Measurements from ENCODE around the gene RCN1. TPM values are rescaled to one million over a fixed set of nuclear protein-coding genes. Genes with fewer than 3 reads are reported as not detected.

Gene RCN1
- total and polyA plus RNA-seq, 9 of the 15 experiments (the other 6 are each of a cell fraction or from before 2014, with no cell fraction given) = 2.1 to 8.7 (median 7.2) TPM

DNA sequence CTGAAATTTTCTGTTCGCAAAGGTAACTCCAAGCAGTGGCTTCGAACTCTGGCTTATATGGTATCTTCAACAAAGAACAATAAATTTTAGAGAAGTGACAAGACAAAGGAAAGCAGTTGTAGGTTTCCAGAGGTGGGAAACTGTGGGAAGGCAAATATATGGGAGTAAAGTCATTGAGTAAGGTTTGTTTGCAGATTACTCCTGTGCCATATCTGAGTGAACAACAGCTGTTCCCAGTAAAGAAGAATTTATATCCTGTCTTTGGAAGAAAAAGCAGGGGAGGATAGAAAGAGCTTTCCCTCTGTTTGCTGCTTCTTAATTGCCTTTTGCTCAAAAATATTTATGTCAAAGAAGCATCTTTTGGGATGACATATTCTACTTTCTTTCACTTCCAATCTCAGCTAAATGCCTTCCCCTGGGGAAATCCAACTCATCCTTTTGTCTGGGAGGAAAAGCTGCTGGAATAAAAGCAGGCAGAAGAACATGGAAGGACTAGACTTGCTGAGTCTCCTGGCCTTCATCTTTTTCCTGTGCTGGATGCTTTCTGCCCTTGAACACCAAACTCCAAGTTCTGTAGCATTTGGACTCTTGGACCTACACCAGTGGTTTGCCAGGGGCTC, 10.4 kb upstream of the RCN1 start:
- H3K9me1 ChIP-seq (ENCODE audit: control insufficient read depth, insufficient read depth, low read length) = no peaks in the 10 kb centered on the region
- H3K4me3 ChIP-seq = no peak overlapping the region
- H3K27me3 ChIP-seq (ENCODE audit: control insufficient read depth in 2 of 2, insufficient read depth in 2 of 2, low read length in 2 of 2) = no peaks in the 10 kb centered on the region; a peak in 1 of 5 replicates
- no peak for DNase-seq (ENCODE audit: extremely low read depth in 1 of 4, low spot score in 3 of 4)
- TF ChIP-seq TCFL5 (CRISPR knock-in tag; conservative IDR thresholded peaks at IDR 0.05) (no peak), SMAD2 (IDR thresholded peaks at IDR 0.05; ENCODE audit: low read depth, low read length) (no peak), DACH1 (IDR thresholded peaks at IDR 0.05; ENCODE audit: partially characterized antibody) (no peak), TBL1XR1 (IDR thresholded peaks at IDR 0.05; ENCODE audit: low read length in 2 of 2) (no peak), CC2D1A (IDR thresholded peaks at IDR 0.05) (no peak), E2F3 (CRISPR knock-in tag; IDR thresholded peaks at IDR 0.05) (no peak), EP300 (IDR thresholded peaks at IDR 0.05; ENCODE audit: low read length) (no peak), ZFP30 (CRISPR knock-in tag; IDR thresholded peaks at IDR 0.05; ENCODE audit: borderline replicate concordance) (no peak), CREB1 (IDR thresholded peaks at IDR 0.05) (no peak), CREB1 (CRISPR knock-in tag; IDR thresholded peaks at IDR 0.05) (no peak), POLR2A (conservative IDR thresholded peaks at IDR 0.05) (no peak), PHF20 (IDR thresholded peaks at IDR 0.05; ENCODE audit: partially characterized antibody) (no peak), POLR2G (IDR thresholded peaks at IDR 0.05; ENCODE audit: low read depth, low read length) (no peak), SIX5 (IDR thresholded peaks at IDR 0.05; ENCODE audit: borderline replicate concordance in 1 of 2, insufficient read depth in 1 of 2, low read depth in 1 of 2, low read length in 2 of 2) (no peak), ZNF121 (CRISPR knock-in tag; conservative IDR thresholded peaks at IDR 0.05) (no peak), TCF3 (CRISPR knock-in tag; IDR thresholded peaks at IDR 0.05) (no peak), L3MBTL2 (IDR thresholded peaks at IDR 0.05) (no peak), ZBTB7A (IDR thresholded peaks at IDR 0.05; ENCODE audit: borderline replicate concordance, control insufficient read depth, low read depth, low read length) (no peak), ZNF507 (tag; conservative IDR thresholded peaks at IDR 0.05) (no peak)
- TF ChIP-seq, protein P1, sequence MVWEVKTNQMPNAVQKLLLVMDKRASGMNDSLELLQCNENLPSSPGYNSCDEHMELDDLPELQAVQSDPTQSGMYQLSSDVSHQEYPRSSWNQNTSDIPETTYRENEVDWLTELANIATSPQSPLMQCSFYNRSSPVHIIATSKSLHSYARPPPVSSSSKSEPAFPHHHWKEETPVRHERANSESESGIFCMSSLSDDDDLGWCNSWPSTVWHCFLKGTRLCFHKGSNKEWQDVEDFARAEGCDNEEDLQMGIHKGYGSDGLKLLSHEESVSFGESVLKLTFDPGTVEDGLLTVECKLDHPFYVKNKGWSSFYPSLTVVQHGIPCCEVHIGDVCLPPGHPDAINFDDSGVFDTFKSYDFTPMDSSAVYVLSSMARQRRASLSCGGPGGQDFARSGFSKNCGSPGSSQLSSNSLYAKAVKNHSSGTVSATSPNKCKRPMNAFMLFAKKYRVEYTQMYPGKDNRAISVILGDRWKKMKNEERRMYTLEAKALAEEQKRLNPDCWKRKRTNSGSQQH (CRISPR knock-in tag; IDR thresholded peaks at IDR 0.05) = no peak
- no TSS peak for BruUV-seq (replicated peaks)
- intact Hi-C loops (cut with micrococcal nuclease) = no loop called here
- H3K4me2 ChIP-seq (ENCODE audit: insufficient read depth, low read length) = no peak overlapping the region
- no peak overlapping the region for H3K9ac ChIP-seq (ENCODE audit: insufficient read depth in 1 of 2, low read depth in 2 of 2, low read length in 2 of 2)
- H3K4me1 ChIP-seq (replicated peaks in 1 of 2; ENCODE audit: control insufficient read depth in 2 of 2, insufficient read depth in 2 of 2, low read length in 2 of 2) = no peaks in the 10 kb centered on the region; a peak in 1 of 5 replicates
- in situ Hi-C loops (cut with MboI) = no loop called here
- H4K20me1 ChIP-seq (replicated peaks; ENCODE audit: control insufficient read depth, insufficient read depth, low read length) = no peaks in the 10 kb centered on the region
- no peak for FAIRE-seq
- H3K27ac ChIP-seq (ENCODE audit: extremely low read depth, low read depth, low read length) = no peak overlapping the region
- ChIA-PET CTCF (ENCODE audit: low intra/inter-chr PET ratio) (no interaction called here), POLR2A (interaction anchor here (2.1 kb wide), 1 partner anchor 8 kb away, joined by 4 read pairs; no protein-coding TSS in a partner anchor)
- no peak for ATAC-seq
- H2AFZ ChIP-seq (ENCODE audit: low read depth, low read length) = no peak overlapping the region
- H3K9me3 ChIP-seq (replicated peaks; ENCODE audit: control insufficient read depth, insufficient read depth, low read depth, low read length) = no peaks in the 10 kb centered on the region
- 15% methylated on average over 2 of the region's 2 CpGs for WGBS (ENCODE audit: insufficient coverage, low coverage, missing lambda C conversion rate)
- H3K36me3 ChIP-seq (ENCODE audit: control insufficient read depth, insufficient read depth, low read length) = no peaks in the 10 kb centered on the region
- H3K79me2 ChIP-seq (ENCODE audit: control insufficient read depth, insufficient read depth, low read length) = no peaks in the 10 kb centered on the region
